HG02943 (cell line): ENCODE results near the gene ZNF728.
"Not testable (repeated sequence)": the region's sequence is repeated elsewhere in the genome, so short reads cannot be mapped to it uniquely, and the experiment has no call there.

Experiments used
- ATAC-seq: cut with Tn5 transposase; IDR thresholded peaks from one replicate; pipeline ENCODE4 v1.9.1; 2021; ENCODE audit warnings: mild to moderate bottlenecking, low read depth, moderate library complexity; ENCODE audit not compliant: unreplicated experiment

The ZNF728 gene

DNA sequence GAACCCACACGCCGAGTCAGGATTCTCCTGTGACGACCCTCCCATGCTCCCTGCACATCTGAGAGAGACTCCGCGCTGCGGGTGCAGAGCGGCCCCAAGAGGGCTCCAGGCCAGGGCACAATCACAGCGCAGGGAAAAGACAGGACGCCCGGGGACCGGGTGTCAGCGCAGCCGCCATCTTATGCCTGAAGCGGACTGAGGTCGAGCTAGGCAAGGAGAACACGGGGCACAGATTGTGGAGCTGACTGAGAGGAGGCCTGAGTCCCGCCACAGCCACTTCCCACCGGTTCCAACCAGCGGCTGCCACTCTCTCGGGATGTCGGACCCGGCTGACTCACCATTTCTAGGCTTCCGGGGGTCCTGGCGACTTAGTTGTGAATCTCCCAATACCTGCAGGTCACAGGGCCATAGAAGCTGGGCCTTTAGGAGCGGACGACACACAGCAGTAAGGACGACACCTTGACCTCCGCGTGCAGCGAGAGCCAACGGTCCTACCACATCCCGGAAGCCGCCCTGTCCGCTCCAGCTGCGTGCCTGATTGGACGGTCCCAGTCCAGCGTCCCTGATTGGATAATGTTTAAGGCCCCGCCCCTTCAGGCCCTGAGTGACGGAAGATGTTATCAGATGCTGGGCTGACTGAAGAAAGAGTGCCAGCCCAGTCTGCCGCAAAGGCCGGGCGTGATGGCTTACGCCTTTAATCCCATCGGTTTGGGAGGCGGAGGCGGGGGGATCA is at the start of gene ZNF728:
ZNF728 (minus strand) TSS at position 487 of the 733 bp plus-strand sequence; CDS start at position 341, 146 bp downstream.
- no peak for ATAC-seq

DNA sequence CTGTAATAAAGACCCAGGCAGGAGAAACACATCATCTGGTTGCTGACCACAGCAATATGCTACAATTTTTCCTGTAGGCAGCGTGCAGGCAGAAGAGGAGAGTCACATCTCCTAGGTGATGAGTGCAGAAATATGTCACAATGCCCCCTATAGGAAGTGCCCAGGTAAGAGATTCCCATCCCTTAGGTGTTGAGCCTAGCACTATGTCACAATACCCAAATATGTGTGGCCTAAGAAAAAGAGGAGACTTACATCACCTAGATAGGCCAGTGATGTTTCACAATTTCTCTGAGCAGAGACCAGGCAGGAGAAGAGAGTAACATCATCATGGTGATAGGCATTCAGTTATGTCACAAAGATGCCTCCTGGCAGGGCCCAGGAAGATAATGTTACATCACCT is 49.4 kb upstream of the ZNF728 start:
- ATAC-seq = no peak

- ATAC-seq = no peak
These were observed 46.3 kb upstream of the ZNF728 start for GRCh38 chr19:23049256-23049655.

DNA sequence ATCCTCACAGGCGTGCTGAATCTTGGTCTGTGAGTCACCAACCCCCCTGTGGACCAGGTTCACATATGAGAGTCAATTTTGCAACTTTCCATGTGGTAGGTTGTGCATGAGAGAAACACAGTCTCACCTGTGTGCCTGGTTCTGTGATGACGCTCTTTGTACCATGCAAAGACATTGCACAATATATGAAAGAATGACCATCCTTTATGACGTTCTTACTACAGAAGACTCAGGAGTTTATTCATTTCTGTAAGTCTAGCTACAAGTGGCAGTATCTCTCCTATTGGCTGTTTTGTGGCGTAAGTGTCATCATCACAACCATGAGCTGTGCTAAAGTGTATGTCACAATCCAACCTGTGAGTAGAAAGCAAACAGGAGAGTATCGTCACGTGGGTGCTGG is 43.8 kb upstream of the ZNF728 start:
- ATAC-seq = no peak

- ATAC-seq = no peak
These were observed 30.7 kb upstream of the ZNF728 start for GRCh38 chr19:23033721-23034120.

- no peak for ATAC-seq
These were observed 12.7 kb upstream of the ZNF728 start for GRCh38 chr19:23015660-23016059.

DNA sequence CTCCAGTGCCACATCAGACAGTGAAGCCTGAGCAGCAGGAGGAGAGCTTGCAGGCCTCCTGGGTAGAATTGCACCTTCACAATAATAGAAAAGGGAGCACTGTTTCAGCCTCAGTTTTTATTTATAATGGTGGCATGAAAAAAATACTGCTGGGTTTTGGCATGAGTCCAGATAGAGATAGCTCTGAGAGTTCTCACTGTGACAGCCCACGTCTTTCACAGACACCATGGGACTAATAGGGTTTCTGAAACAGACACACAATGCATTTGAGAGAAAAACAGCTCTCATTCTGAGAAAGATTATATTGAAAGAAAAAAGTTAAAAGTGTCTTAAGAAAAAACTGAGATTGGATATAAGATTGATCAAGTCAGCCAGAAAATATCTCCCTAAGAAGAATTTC is 8.0 kb downstream of the ZNF728 start:
- not testable (repeated sequence) for ATAC-seq

DNA sequence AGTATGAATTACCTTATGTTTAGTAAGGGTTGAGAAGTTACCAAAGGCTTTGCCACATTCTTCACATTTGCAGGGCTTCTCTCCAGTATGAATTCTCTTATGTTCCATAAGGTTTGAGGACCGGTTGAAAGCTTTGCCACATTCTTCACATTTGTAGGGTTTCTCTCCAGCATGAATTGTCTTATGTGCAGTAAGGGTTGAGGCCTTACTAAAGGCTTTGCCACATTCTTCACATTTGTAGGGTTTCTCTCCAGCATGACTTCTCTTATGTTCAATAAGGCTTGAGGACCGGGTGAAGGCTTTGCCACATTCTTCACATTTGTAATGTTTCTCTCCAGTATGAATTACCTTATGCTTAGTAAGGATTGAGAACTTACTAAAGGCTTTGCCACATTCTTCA is 26.7 kb downstream of the ZNF728 start:
- ATAC-seq = no peak

DNA sequence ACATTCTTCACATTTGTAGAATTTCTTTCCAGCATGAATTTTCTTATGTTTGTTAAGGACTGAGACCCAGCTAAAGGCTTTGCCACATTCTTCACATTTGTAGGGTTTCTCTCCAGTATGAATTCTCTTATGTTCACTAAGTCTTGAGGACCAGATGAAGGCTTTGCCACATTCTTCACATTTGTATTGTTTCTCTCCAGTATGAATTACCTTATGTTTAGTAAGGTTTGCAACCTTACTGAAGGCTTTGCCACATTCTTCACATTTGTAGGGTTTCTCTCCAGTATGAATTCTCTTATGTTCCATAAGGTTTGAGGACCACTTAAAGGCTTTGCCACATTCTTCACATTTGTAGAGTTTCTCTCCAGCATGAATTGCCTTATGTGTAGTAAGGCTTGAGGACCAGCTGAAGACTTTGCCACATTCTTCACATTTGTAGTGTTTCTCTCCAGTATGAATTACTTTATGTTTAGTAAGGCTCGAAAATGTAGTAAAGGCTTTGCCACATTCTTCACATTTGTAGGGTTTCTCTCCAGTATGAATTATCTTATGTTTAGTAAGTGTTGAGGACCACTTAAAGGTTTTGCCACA is 27.3 kb downstream of the ZNF728 start:
- not testable (repeated sequence) for ATAC-seq

- ATAC-seq = no peak
These were observed 57.4 kb downstream of the ZNF728 start for GRCh38 chr19:22945560-22945959.

GRCh38 chr19:22935151-22935550 is 67.8 kb downstream of the ZNF728 start:
- no peak for ATAC-seq

- ATAC-seq = not testable (repeated sequence)
These were observed 75.4 kb downstream of the ZNF728 start for GRCh38 chr19:22927576-22927975.

- not testable (repeated sequence) for ATAC-seq
These were observed 77.8 kb downstream of the ZNF728 start for GRCh38 chr19:22925181-22925580.
